Measurements from ENCODE around the gene CAMKK2. TPM values are rescaled to one million over a fixed set of nuclear protein-coding genes. Genes with fewer than 3 reads are reported as not detected.

Gene CAMKK2
- total RNA-seq, 4 donors from 2014 or later, result 18.4 to 25.8 (median 25.0) TPM

GRCh38 chr12:121214855-121215745, 81.4 kb downstream of the CAMKK2 start:
- peak overlapping the region; percentile 2 for H3K27ac ChIP-seq
- DNase-seq (ENCODE audit: low spot score in 2 of 2), result no peak
- peaks cover 21% of the 10 kb centered on the region for H3K4me1 ChIP-seq
- no peak overlapping the region for H3K4me3 ChIP-seq
- 57% methylated on average over 14 of the region's 14 CpGs for WGBS
- no peaks in the 10 kb centered on the region for H3K9me3 ChIP-seq
- no peaks in the 10 kb centered on the region for H3K27me3 ChIP-seq
- no peak for TF ChIP-seq EP300 (IDR thresholded peaks at IDR 0.05)
- no peak for TF ChIP-seq POLR2AphosphoS5 (IDR thresholded peaks at IDR 0.05)
- no peak for TF ChIP-seq CTCF (IDR thresholded peaks at IDR 0.05)
- no peak for TF ChIP-seq POLR2A (IDR thresholded peaks at IDR 0.05)
- H3K36me3 ChIP-seq, result peaks cover 13% of the 10 kb centered on the region

GRCh38 chr12:121214166-121214777, 82.2 kb downstream of the CAMKK2 start:
- H3K9me3 ChIP-seq, result no peaks in the 10 kb centered on the region
- DNase-seq (ENCODE audit: low spot score in 2 of 2), result no peak
- no peak for TF ChIP-seq EP300 (IDR thresholded peaks at IDR 0.05)
- no peak for TF ChIP-seq POLR2AphosphoS5 (IDR thresholded peaks at IDR 0.05)
- no peak for TF ChIP-seq POLR2A (IDR thresholded peaks at IDR 0.05)
- no peak for TF ChIP-seq CTCF (IDR thresholded peaks at IDR 0.05)
- H3K27ac ChIP-seq, result peak overlapping the region; percentile 12
- no peaks in the 10 kb centered on the region for H3K27me3 ChIP-seq
- H3K36me3 ChIP-seq, result peaks cover 13% of the 10 kb centered on the region
- 81% methylated on average over 11 of the region's 11 CpGs for WGBS
- no peak overlapping the region for H3K4me3 ChIP-seq
- peaks cover 23% of the 10 kb centered on the region for H3K4me1 ChIP-seq

- Histone ChIP-seq H3K9me3 (no peaks in the 10 kb centered on the region), H3K36me3 (peaks cover 2% of the 10 kb centered on the region), H3K4me1 (peaks cover 26% of the 10 kb centered on the region), H3K27me3 (no peaks in the 10 kb centered on the region), H3K27ac (no peak overlapping the region), H3K4me3 (no peak overlapping the region)
- no peak for DNase-seq (ENCODE audit: low spot score in 2 of 2)
- WGBS, result 86% methylated on average over 5 of the region's 5 CpGs
- no peak for TF ChIP-seq EP300 (IDR thresholded peaks at IDR 0.05)
- no peak for TF ChIP-seq CTCF (IDR thresholded peaks at IDR 0.05)
- TF ChIP-seq POLR2AphosphoS5 (IDR thresholded peaks at IDR 0.05), result no peak
- no peak for TF ChIP-seq POLR2A (IDR thresholded peaks at IDR 0.05)
Observed at GRCh38 chr12:121212875-121213274, 83.6 kb downstream of the CAMKK2 start.

GRCh38 chr12:121209624-121210572, 86.6 kb downstream of the CAMKK2 start, which contains the start of gene P2RX4:
P2RX4 (plus strand) TSS chr12:121210129; CDS start chr12:121210165, 36 bp downstream.
- WGBS, result 26% methylated on average over 29 of the region's 97 CpGs
- H3K4me3 ChIP-seq, result peak within 1 kb of the TSS; percentile 76

More at GRCh38 chr12:121209624-121210572, 86.6 kb downstream of the CAMKK2 start, which contains the start of gene P2RX4:
- H3K36me3 ChIP-seq, result no peaks in the 10 kb centered on the region
- TF ChIP-seq POLR2A (IDR thresholded peaks at IDR 0.05) (peak; percentile 15 to 94), CTCF (IDR thresholded peaks at IDR 0.05) (peak in 1 of 2 donors; percentile 12), EP300 (IDR thresholded peaks at IDR 0.05) (no peak), POLR2AphosphoS5 (IDR thresholded peaks at IDR 0.05) (peak in 2 of 3 donors; percentile 48 to 58)
- DNase-seq (ENCODE audit: low spot score in 2 of 2), result peak; percentile 91 to 93
- peaks cover 21% of the 10 kb centered on the region for H3K4me1 ChIP-seq
- peak within 1 kb of the TSS; percentile 91 for H3K27ac ChIP-seq
- H3K27me3 ChIP-seq, result no peaks in the 10 kb centered on the region
- no peaks in the 10 kb centered on the region for H3K9me3 ChIP-seq

Data from suprapubic skin (tissue), 4 donors.